ENCODE measurements around the gene SLC27A5.
A peak's percentile ranks its signal among the peaks of the same experiment; 100 is the strongest.

SLC27A5 gene

DNA sequence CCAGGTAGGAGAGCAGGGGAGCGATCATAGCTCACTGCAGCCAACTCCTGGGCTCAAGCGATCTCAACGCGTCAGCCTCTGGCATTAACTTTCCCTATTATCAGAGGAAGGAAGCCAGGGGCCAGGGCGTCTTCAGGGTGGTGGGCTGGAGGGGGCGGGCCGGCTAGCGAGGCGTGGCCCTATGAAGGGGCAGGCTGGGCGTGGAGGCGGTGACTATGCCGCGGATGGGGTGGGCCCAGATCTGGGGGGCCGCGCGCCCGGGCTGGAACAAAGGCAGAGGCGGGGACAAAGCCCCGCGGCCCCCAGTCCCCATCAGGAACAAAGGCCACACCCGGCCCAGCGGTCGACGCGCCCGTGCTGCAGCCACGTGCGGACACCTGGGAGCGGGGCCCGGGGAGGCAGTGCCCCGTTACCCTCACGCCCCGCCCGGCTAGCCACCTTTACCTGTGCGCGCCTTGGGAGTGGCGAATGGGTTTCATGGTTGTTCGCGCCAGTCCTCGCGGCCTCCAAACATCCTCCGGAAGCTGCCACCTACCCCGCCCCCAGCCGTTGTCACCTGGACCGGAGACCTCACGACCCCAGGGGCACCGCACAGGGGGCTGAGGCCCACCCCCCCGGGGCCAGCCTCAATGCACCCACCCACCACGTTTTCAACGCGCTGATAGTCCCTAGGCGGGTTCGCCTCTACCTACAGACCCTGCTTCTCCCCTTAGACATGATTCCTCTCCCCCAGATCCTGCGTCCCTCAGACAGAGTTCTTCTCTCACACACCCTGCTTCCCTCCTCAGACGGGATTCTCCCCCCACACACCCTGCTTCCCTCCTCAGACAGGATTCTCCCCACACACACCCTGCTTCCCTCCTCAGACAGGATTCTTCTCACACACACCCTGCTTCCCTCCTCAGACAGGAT, 26.7 kb upstream of the SLC27A5 start:
- no peaks in the 10 kb centered on the region for H3K4me1 ChIP-seq (ENCODE audit: control insufficient read depth, low read depth, low read length)
- peak overlapping the region; percentile 57 for H4K8ac ChIP-seq (ENCODE audit: low read depth, low read length)
- no peak overlapping the region for H2BK15ac ChIP-seq (replicated peaks; ENCODE audit: low read depth)
- peak overlapping the region; percentile 94 for H3K56ac ChIP-seq (ENCODE audit: low read length)
- no peak overlapping the region for H4K5ac ChIP-seq (ENCODE audit: low read length)
- H3K4me3 ChIP-seq (ENCODE audit: low read length) = no peak overlapping the region
- peak overlapping the region; percentile 80 for H2BK5ac ChIP-seq (ENCODE audit: low read length)
- H3K27me3 ChIP-seq (ENCODE audit: insufficient read depth, low read length, poor library complexity) = no peaks in the 10 kb centered on the region
- no peaks in the 10 kb centered on the region for H3K79me1 ChIP-seq (ENCODE audit: low read length)
- peak overlapping the region; percentile 78 for H3K4me2 ChIP-seq (ENCODE audit: low read length)
- no peaks in the 10 kb centered on the region for H3K36me3 ChIP-seq (ENCODE audit: control insufficient read depth, insufficient read depth, low read length)
- peak overlapping the region; percentile 81 for H3K18ac ChIP-seq (ENCODE audit: low read length)
- H2BK120ac ChIP-seq (ENCODE audit: low read depth, low read length) = no peak overlapping the region
- peak; percentile 94 for DNase-seq
- peak overlapping the region; percentile 90 for H2AK5ac ChIP-seq (ENCODE audit: low read length)
- WGBS (ENCODE audit: extremely low coverage, insufficient coverage, low lambda C conversion rate) = no CpG with 5 or more reads among the region's 55 CpGs
- H3K27ac ChIP-seq (ENCODE audit: low read depth, low read length) = peak overlapping the region; percentile 86
- no peaks in the 10 kb centered on the region for H3K79me2 ChIP-seq (ENCODE audit: control insufficient read depth, insufficient read depth, low read length)
- peak overlapping the region; percentile 75 for H3K4ac ChIP-seq (ENCODE audit: low read depth, low read length)
- H3K23ac ChIP-seq (ENCODE audit: low read length) = no peak overlapping the region
- peak overlapping the region; percentile 84 for H3K9ac ChIP-seq (ENCODE audit: low read length)

DNA sequence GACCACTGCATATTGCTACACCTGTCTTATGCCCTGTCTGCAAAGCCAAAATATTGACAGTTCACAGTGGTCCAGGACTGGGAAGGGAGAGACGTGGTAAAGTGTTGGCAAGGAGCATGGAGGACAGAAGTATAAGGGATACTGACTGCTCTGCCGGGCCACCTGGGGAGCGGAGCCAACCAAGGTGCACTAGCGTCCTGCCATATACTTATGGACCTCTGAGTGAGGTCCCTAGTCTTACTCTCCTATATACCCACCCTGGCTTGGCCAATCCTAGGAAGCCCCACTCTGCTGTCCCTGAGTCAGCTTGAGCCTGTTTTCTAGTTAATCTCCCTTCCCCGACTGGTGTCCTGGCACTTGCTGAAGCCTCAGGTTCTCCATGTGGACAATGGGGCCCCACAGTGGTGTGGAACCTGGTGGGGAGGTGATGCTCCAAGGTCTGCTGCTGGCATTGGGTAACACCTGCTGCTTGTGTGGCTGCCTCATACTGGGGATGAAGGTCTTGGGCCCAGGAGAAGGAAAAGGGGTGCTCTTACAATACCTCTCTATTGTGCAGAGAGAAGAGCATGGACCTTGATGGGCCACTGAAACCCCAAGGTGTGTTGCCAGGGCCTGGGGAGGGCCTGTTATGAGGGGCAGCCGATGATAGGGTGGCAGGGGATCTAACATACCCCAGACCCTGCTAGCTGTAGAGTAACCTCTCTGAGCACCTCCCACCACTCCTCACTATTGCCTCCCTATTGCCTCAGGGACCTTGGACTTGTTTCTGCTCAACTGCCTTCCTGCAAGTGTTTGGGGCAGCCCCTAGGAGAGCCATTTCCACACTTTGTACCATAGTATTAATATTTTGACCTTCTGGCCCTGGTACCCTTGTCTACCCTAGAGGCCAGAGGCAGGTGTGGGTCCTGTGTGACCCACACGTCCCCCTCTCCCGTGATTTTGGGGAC, 25.3 kb upstream of the SLC27A5 start:
- no peak overlapping the region for H3K4me2 ChIP-seq (ENCODE audit: low read length)
- H3K27ac ChIP-seq (ENCODE audit: low read depth, low read length) = no peak overlapping the region
- no peak overlapping the region for H4K8ac ChIP-seq (ENCODE audit: low read depth, low read length)
- no peak overlapping the region for H3K4ac ChIP-seq (ENCODE audit: low read depth, low read length)
- no peaks in the 10 kb centered on the region for H3K36me3 ChIP-seq (ENCODE audit: control insufficient read depth, insufficient read depth, low read length)
- H2BK5ac ChIP-seq (ENCODE audit: low read length) = no peak overlapping the region
- no peak overlapping the region for H3K18ac ChIP-seq (ENCODE audit: low read length)
- no peaks in the 10 kb centered on the region for H3K27me3 ChIP-seq (ENCODE audit: insufficient read depth, low read length, poor library complexity)
- no peak overlapping the region for H3K23ac ChIP-seq (ENCODE audit: low read length)
- no peaks in the 10 kb centered on the region for H3K79me1 ChIP-seq (ENCODE audit: low read length)
- no peak overlapping the region for H2AK5ac ChIP-seq (ENCODE audit: low read length)
- H2BK15ac ChIP-seq (replicated peaks; ENCODE audit: low read depth) = no peak overlapping the region
- H2BK120ac ChIP-seq (ENCODE audit: low read depth, low read length) = no peak overlapping the region
- no peak overlapping the region for H3K4me3 ChIP-seq (ENCODE audit: low read length)
- H4K5ac ChIP-seq (ENCODE audit: low read length) = no peak overlapping the region
- H3K9ac ChIP-seq (ENCODE audit: low read length) = peak overlapping the region; percentile 70
- H3K56ac ChIP-seq (ENCODE audit: low read length) = peak overlapping the region; percentile 72
- no peak for DNase-seq
- H3K79me2 ChIP-seq (ENCODE audit: control insufficient read depth, insufficient read depth, low read length) = no peaks in the 10 kb centered on the region
- WGBS (ENCODE audit: extremely low coverage, insufficient coverage, low lambda C conversion rate) = no CpG with 5 or more reads among the region's 8 CpGs
- no peaks in the 10 kb centered on the region for H3K4me1 ChIP-seq (ENCODE audit: control insufficient read depth, low read depth, low read length)

DNA sequence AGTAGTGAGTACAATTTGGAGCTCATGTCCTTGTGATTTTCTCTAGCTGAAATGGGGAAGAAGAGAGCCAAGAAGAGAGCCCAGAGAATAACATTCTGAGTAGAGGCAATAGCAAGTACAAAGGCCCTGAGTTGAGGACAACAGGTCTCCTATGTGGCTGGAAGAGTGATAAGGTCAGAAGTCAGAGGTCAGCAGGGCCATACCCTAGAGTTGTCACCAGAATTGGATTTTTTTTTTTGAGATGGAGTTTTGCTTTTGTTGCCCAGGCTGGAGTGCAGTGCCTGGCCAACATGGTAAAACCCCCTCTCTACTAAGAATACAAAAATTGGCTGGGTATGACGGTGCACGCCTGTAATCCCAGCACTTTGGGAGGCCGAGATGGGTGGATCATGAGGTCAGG, 24.1 kb upstream of the SLC27A5 start:
- H2BK15ac ChIP-seq (replicated peaks; ENCODE audit: low read depth) = no peak overlapping the region
- no CpG with 5 or more reads among the region's 3 CpGs for WGBS (ENCODE audit: extremely low coverage, insufficient coverage, low lambda C conversion rate)
- H3K4ac ChIP-seq (ENCODE audit: low read depth, low read length) = no peak overlapping the region
- H3K27ac ChIP-seq (ENCODE audit: low read depth, low read length) = no peak overlapping the region
- H3K18ac ChIP-seq (ENCODE audit: low read length) = no peak overlapping the region
- no peak overlapping the region for H3K56ac ChIP-seq (ENCODE audit: low read length)
- no peak overlapping the region for H3K4me2 ChIP-seq (ENCODE audit: low read length)
- H2BK120ac ChIP-seq (ENCODE audit: low read depth, low read length) = no peak overlapping the region
- no peak overlapping the region for H3K9ac ChIP-seq (ENCODE audit: low read length)
- H3K36me3 ChIP-seq (ENCODE audit: control insufficient read depth, insufficient read depth, low read length) = no peaks in the 10 kb centered on the region
- no peak overlapping the region for H2AK5ac ChIP-seq (ENCODE audit: low read length)
- no peak overlapping the region for H4K8ac ChIP-seq (ENCODE audit: low read depth, low read length)
- H3K79me1 ChIP-seq (ENCODE audit: low read length) = no peaks in the 10 kb centered on the region
- H2BK5ac ChIP-seq (ENCODE audit: low read length) = no peak overlapping the region
- no peak for DNase-seq
- H3K4me1 ChIP-seq (ENCODE audit: control insufficient read depth, low read depth, low read length) = no peaks in the 10 kb centered on the region
- no peak overlapping the region for H3K4me3 ChIP-seq (ENCODE audit: low read length)
- H4K5ac ChIP-seq (ENCODE audit: low read length) = no peak overlapping the region
- H3K27me3 ChIP-seq (ENCODE audit: insufficient read depth, low read length, poor library complexity) = no peaks in the 10 kb centered on the region
- H3K79me2 ChIP-seq (ENCODE audit: control insufficient read depth, insufficient read depth, low read length) = no peaks in the 10 kb centered on the region
- H3K23ac ChIP-seq (ENCODE audit: low read length) = no peak overlapping the region

DNA sequence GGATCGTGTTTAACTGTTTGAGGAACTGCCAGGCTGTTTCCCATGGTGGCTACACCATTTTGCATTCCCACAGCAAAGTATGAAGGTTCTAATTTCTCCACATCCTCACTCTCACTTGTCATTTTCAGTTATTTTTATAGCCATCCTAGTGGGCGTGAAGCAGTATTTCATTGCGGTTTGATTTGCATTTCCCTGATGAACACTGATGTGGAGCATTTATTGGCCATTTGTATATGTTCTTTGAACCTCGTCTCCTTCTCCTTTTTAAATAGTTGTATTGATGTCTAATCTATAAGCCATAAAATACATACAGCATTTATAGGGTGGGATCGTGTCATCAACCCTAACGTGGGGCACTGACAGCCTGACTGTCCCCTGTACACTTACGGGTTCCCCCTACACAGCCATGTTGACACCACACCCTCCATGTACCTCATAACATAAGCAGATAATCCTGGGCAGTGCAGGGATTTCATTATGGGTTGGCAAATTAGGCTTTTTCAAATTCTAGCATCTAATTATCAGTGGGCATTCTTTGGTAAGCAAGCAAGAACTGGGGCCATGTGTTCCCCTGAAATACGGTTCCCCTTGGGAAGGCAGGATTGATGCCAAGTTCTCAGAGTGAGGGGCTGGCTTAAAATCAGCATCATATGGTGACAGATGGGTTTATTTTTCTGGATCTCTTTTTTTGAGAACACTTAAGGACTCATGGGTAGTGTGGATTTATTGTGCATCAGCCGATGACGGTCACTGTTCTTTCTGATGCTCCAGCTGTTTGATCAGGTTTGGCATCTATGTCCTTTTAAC, 19.4 kb upstream of the SLC27A5 start:
- Histone ChIP-seq H3K36me3 (ENCODE audit: control insufficient read depth, insufficient read depth, low read length) (no peaks in the 10 kb centered on the region), H3K4me2 (ENCODE audit: low read length) (no peak overlapping the region), H2AK5ac (ENCODE audit: low read length) (no peak overlapping the region), H3K27me3 (ENCODE audit: insufficient read depth, low read length, poor library complexity) (no peaks in the 10 kb centered on the region), H3K79me1 (ENCODE audit: low read length) (no peaks in the 10 kb centered on the region), H4K5ac (ENCODE audit: low read length) (no peak overlapping the region), H3K23ac (ENCODE audit: low read length) (no peak overlapping the region), H2BK5ac (ENCODE audit: low read length) (no peak overlapping the region), H3K56ac (ENCODE audit: low read length) (no peak overlapping the region), H3K4me3 (ENCODE audit: low read length) (no peak overlapping the region), H3K4me1 (ENCODE audit: control insufficient read depth, low read depth, low read length) (no peaks in the 10 kb centered on the region), H4K8ac (ENCODE audit: low read depth, low read length) (no peak overlapping the region), H3K18ac (ENCODE audit: low read length) (no peak overlapping the region), H3K9ac (ENCODE audit: low read length) (no peak overlapping the region), H2BK120ac (ENCODE audit: low read depth, low read length) (no peak overlapping the region), H2BK15ac (replicated peaks; ENCODE audit: low read depth) (no peak overlapping the region), H3K79me2 (ENCODE audit: control insufficient read depth, insufficient read depth, low read length) (no peaks in the 10 kb centered on the region), H3K27ac (ENCODE audit: low read depth, low read length) (no peak overlapping the region), H3K4ac (ENCODE audit: low read depth, low read length) (no peak overlapping the region)
- no CpG with 5 or more reads among the region's 10 CpGs for WGBS (ENCODE audit: extremely low coverage, insufficient coverage, low lambda C conversion rate)
- DNase-seq = no peak

DNA sequence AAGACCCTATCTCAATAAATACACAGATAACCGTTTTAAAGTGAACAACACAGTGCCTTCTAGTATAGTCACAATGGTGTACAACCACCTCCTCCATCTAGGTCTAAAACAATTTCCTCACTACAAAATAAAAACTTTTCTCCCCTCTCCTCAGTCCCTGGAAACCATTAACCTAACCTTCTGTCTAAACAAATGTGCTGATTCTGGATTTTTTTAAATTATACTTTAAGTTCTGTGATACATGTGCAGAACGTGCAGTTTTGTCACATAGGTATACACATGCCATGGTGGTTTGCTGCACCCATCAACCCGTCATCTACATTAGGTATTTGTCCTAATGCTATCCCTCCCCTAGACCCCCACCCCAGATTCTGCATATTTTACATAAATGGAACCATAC, 17.6 kb upstream of the SLC27A5 start:
- H3K4me3 ChIP-seq (ENCODE audit: low read length) = no peak overlapping the region
- no peak overlapping the region for H3K18ac ChIP-seq (ENCODE audit: low read length)
- H3K79me2 ChIP-seq (ENCODE audit: control insufficient read depth, insufficient read depth, low read length) = no peaks in the 10 kb centered on the region
- no peak overlapping the region for H4K5ac ChIP-seq (ENCODE audit: low read length)
- no peak for DNase-seq
- H3K4me2 ChIP-seq (ENCODE audit: low read length) = no peak overlapping the region
- H3K27ac ChIP-seq (ENCODE audit: low read depth, low read length) = no peak overlapping the region
- H3K27me3 ChIP-seq (ENCODE audit: insufficient read depth, low read length, poor library complexity) = no peaks in the 10 kb centered on the region
- H3K9ac ChIP-seq (ENCODE audit: low read length) = no peak overlapping the region
- no peak overlapping the region for H2BK120ac ChIP-seq (ENCODE audit: low read depth, low read length)
- H3K4ac ChIP-seq (ENCODE audit: low read depth, low read length) = no peak overlapping the region
- no peak overlapping the region for H2BK15ac ChIP-seq (replicated peaks; ENCODE audit: low read depth)
- no peak overlapping the region for H3K56ac ChIP-seq (ENCODE audit: low read length)
- H3K36me3 ChIP-seq (ENCODE audit: control insufficient read depth, insufficient read depth, low read length) = no peaks in the 10 kb centered on the region
- H3K23ac ChIP-seq (ENCODE audit: low read length) = no peak overlapping the region
- H2AK5ac ChIP-seq (ENCODE audit: low read length) = no peak overlapping the region
- no peaks in the 10 kb centered on the region for H3K4me1 ChIP-seq (ENCODE audit: control insufficient read depth, low read depth, low read length)
- whole genome bisulfite sequencing (ENCODE audit: extremely low coverage, insufficient coverage, low lambda C conversion rate) = no CpG with 5 or more reads among the region's 3 CpGs
- H3K79me1 ChIP-seq (ENCODE audit: low read length) = no peaks in the 10 kb centered on the region
- no peak overlapping the region for H2BK5ac ChIP-seq (ENCODE audit: low read length)
- no peak overlapping the region for H4K8ac ChIP-seq (ENCODE audit: low read depth, low read length)

All from mesendoderm (in vitro differentiated cells).